HEK293T (cell line): ENCODE results near the gene PRKCE.

ENCODE experiments used
- ARNT ChIP-seq: fragments of 450-650 bp; IDR thresholded peaks from 2 replicates; pipeline ENCODE4 v1.6.1; 2017; ENCODE audit warnings: mild to moderate bottlenecking
- FOXK2 ChIP-seq: fragments of 450-650 bp; IDR thresholded peaks from 2 replicates; pipeline ENCODE4 v1.6.1; 2016; ENCODE audit warnings: mild to moderate bottlenecking
- HDGF ChIP-seq: fragments of 450-650 bp; IDR thresholded peaks from 2 replicates; pipeline ENCODE4 v1.6.1; 2017; ENCODE audit warnings: antibody characterized with exemption, borderline replicate concordance
- TARDBP ChIP-seq: fragments of 450-650 bp; IDR thresholded peaks from 2 replicates; pipeline ENCODE4 v1.6.1; 2016
- TF ChIP-seq, protein P1 (sequence below): fragments of 450-650 bp; IDR thresholded peaks from 2 replicates; pipeline ENCODE4 v1.6.1; 2016

DNA sequence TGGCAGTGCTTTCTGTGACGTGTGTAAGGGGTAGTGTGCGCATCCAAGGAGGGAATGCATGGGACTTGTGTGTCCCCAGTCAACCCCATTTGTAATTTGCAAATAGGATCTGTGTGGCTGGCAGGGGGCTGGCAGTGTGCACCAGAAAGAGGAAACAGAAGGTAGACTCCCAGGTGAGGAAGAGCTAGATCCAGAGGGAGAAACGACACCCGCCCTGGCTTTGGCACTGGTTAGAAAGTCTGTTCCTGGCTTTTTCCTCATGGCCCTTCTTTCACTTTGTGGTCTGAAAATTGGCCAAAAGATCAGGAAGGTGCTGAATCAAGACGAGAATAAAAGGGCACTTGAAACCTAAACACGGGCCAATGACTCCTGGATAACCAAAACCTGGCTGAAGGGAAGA is 33.3 kb downstream of the PRKCE start:
- TF ChIP-seq TARDBP (no peak), ARNT (no peak), HDGF (no peak), FOXK2 (no peak)
- TF ChIP-seq, protein P1, sequence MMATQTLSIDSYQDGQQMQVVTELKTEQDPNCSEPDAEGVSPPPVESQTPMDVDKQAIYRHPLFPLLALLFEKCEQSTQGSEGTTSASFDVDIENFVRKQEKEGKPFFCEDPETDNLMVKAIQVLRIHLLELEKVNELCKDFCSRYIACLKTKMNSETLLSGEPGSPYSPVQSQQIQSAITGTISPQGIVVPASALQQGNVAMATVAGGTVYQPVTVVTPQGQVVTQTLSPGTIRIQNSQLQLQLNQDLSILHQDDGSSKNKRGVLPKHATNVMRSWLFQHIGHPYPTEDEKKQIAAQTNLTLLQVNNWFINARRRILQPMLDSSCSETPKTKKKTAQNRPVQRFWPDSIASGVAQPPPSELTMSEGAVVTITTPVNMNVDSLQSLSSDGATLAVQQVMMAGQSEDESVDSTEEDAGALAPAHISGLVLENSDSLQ: no peak
